Spinal cord (tissue), 10 donors: ENCODE results near the gene TSSK2. TPM values are rescaled to one million over a fixed set of nuclear protein-coding genes. Genes with fewer than 3 reads are reported as not detected.

Experiments
- DNase-seq, 6 donors: peaks; one replicate each; pipeline versions ENCODE4 v3.0.0 to v3.0.0-alpha.2; 2013 to 2015; ENCODE audit warnings: low spot score in 6 of 6, low read depth in 4 of 6
- H3K27ac ChIP-seq: one replicate; pipeline ENCODE4 v1.5.1; 2013; ENCODE audit warnings: low read depth, low read length, control low read depth
- H3K27me3 ChIP-seq: one replicate; pipeline ENCODE4 v1.6.1; 2013; ENCODE audit warnings: low read length; ENCODE audit not compliant: control insufficient read depth, insufficient read depth
- H3K36me3 ChIP-seq: one replicate; pipeline ENCODE4 v1.6.1; 2013; ENCODE audit warnings: low read length; ENCODE audit not compliant: control insufficient read depth, insufficient read depth
- H3K4me1 ChIP-seq: one replicate; pipeline ENCODE4 v1.6.1; 2013; ENCODE audit warnings: low read length; ENCODE audit not compliant: control insufficient read depth, insufficient read depth
- H3K4me3 ChIP-seq: one replicate; pipeline ENCODE4 v1.5.1; 2013; ENCODE audit warnings: low read depth, low read length, control low read depth
- H3K9me3 ChIP-seq: one replicate; pipeline ENCODE4 v1.6.1; 2013; ENCODE audit warnings: low read length; ENCODE audit not compliant: control insufficient read depth, insufficient read depth
- WGBS: methylation state at CpG from one replicate; pipeline ENCODE4 v1.1.5; 2013; ENCODE audit warnings: missing lambda C conversion rate; ENCODE audit not compliant: insufficient coverage; 5-methylcytosine and 5-hydroxymethylcytosine counted together
- polyA plus RNA-seq, 2 donors: library from polyadenylated mRNA; unstranded; fragments of 120-200 nt; gene quantifications; one replicate each; pipeline ENCODE4 v1.2.1, GENCODE V29; 2013; ENCODE audit not compliant: insufficient read length in 2 of 2
- total RNA-seq, 2 donors: library from RNA; depleted of rRNA in 1 of 2; stranded (reverse); fragments of 120-200 nt in 1 of 2; fragments of >200 nt in 1 of 2; gene quantifications; one replicate each; pipeline versions ENCODE4 v1.2.3 to v1.2.4, GENCODE V29; 2013 to 2014
- donor health status: healthy.

TSSK2 gene
- total and polyA plus RNA-seq, 4 donors = not detected

- no peaks in the 10 kb centered on the region for H3K9me3 ChIP-seq
- H3K4me1 ChIP-seq = peaks cover 33% of the 10 kb centered on the region
Measured at GRCh38 chr22:19111584-19111983, 19.5 kb upstream of the TSSK2 start.

DNA sequence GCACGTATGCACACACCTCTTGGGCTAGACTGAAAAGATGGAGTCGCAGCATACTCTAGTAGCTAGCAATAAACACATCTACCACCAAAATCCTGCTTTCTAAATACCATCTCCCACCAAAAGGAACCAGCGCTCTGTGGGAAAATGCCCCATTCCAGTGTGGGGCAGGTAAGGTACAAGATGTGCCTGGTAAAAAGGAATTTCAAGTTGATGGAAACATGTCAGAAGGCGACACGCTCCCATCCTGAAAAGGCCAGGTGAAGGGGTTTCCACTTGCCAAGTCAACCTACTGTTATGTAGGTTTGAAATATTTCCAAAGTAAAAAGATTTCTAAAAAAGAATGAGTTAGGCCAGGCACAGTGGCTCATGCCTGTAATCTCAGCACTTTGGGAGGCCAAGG, 17.7 kb upstream of the TSSK2 start:
- 90% methylated on average over 4 of the region's 5 CpGs for WGBS
- peaks cover 32% of the 10 kb centered on the region for H3K4me1 ChIP-seq
- no peak for DNase-seq
- H3K36me3 ChIP-seq = peaks cover 10% of the 10 kb centered on the region
- H3K4me3 ChIP-seq = no peak overlapping the region
- H3K27ac ChIP-seq = no peak overlapping the region
- H3K27me3 ChIP-seq = no peaks in the 10 kb centered on the region
- H3K9me3 ChIP-seq = no peaks in the 10 kb centered on the region

More at GRCh38 chr22:19111584-19111983, 19.5 kb upstream of the TSSK2 start:
- no CpG with 5 or more reads among the region's 3 CpGs for WGBS
- Histone ChIP-seq H3K4me3 (no peak overlapping the region), H3K27me3 (no peaks in the 10 kb centered on the region), H3K36me3 (peaks cover 7% of the 10 kb centered on the region), H3K27ac (no peak overlapping the region)
- DNase-seq = no peak

DNA sequence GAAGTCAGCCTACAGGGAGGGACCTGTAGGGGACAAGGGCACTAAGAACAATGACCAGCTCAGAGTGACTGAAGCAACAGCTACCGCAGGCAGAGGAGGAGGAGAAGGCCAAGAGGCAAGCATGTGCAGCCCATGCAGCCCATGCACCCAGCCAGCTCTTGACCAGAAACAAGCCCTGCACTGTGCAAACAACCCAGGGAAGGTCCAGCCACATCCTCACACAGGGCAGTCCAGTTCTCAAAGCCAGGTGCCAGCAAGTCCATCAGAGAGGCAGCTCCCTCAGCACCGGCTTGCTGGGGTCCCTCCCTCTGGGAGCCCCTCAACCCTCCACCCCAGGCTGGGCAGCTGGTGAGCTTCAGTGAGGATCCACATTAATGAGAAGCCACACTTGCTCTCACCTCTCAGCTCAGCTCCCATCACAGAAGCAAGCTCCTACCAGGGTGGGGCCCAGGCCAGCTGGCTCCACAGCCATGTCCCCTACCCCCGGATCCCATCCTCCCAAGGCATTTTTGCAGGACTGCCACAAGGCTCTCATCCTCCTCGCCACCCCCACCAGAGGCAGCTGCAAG, 16.0 kb upstream of the TSSK2 start:
- Histone ChIP-seq H3K27me3 (no peaks in the 10 kb centered on the region), H3K4me1 (peaks cover 46% of the 10 kb centered on the region), H3K27ac (no peak overlapping the region), H3K4me3 (no peak overlapping the region), H3K36me3 (peaks cover 17% of the 10 kb centered on the region), H3K9me3 (no peaks in the 10 kb centered on the region)
- WGBS = 55% methylated on average over 3 of the region's 4 CpGs
- DNase-seq = peak in 2 of 6 donors; percentile 22 to 44

DNA sequence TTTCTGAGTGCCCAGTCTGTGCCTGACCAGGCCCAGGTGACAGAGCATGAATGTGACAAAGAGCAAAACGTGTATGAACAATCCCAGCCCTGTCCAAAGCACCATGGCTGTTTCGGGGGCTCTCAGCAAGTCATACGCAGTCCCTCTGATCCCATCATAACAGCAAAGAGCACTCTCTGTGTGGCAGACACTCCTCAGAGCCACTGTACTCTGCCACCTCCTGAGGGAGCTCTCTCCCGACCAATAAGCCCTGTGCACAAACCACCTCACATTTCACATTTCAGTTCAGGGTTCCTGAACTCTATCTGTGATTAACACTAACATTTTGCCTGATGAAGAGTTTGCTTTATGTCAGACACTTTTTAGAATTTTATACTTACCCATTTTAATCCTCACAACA, 15.5 kb upstream of the TSSK2 start:
- DNase-seq = no peak
- Histone ChIP-seq H3K9me3 (no peaks in the 10 kb centered on the region), H3K4me1 (peaks cover 52% of the 10 kb centered on the region), H3K27ac (no peak overlapping the region), H3K4me3 (no peak overlapping the region), H3K36me3 (peaks cover 21% of the 10 kb centered on the region), H3K27me3 (no peaks in the 10 kb centered on the region)
- WGBS = 53% methylated on average over 3 of the region's 4 CpGs

DNA sequence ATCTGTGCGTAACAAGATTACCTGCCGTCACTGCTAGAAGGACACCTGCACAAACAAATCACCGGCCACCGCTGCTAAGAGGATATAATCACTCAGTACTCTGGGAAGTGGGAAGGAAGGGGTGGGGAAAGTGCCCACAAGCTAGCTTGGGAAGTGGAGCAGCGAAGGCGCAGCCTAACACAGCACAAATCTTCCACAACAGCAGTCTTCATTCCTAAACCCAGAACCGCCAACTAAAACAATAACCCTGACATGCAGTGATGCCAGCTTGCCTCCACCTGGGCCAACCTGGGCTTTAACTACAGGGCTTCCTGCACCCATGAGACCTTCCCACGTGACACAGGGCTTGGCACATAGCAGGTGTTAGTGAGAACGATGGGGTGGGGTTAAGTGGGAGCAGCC, 14.0 kb upstream of the TSSK2 start:
- Histone ChIP-seq H3K9me3 (no peaks in the 10 kb centered on the region), H3K4me3 (no peak overlapping the region), H3K4me1 (peaks cover 56% of the 10 kb centered on the region), H3K36me3 (peaks cover 21% of the 10 kb centered on the region), H3K27ac (no peak overlapping the region), H3K27me3 (no peaks in the 10 kb centered on the region)
- WGBS = no CpG with 5 or more reads among the region's 9 CpGs
- DNase-seq = no peak

DNA sequence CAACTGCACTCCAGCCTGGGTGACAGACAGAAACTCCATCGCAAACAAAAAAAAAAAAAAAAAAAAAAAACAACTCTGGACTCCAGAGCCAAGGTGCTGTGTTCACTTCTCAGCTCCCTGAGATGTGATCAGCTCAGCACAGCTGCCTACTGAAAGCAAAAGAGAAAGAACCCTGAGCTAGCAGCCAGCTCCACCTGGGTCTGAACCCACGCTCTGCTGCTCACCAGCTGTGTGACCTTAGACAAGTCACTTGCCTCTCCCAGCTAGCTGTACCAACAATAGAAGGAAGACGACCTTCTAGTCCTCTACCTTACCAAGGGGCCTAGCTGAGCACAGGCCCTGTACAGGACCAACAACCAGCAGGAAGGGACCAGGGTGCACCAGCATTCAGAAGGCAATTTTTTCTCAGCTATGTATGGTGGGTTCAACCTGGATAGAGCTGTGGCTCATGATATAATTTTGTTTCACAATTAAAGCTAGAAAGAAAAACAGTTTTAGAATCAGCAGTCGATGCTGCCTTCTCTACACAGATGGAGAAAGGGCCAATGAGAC, 12.7 kb upstream of the TSSK2 start:
- no peak overlapping the region for H3K4me3 ChIP-seq
- DNase-seq = no peak
- WGBS = 90% methylated on average over 2 of the region's 4 CpGs
- H3K36me3 ChIP-seq = peaks cover 21% of the 10 kb centered on the region
- H3K27me3 ChIP-seq = no peaks in the 10 kb centered on the region
- no peak overlapping the region for H3K27ac ChIP-seq
- H3K4me1 ChIP-seq = peaks cover 63% of the 10 kb centered on the region
- H3K9me3 ChIP-seq = no peaks in the 10 kb centered on the region

- no peaks in the 10 kb centered on the region for H3K27me3 ChIP-seq
- peaks cover 19% of the 10 kb centered on the region for H3K36me3 ChIP-seq
- 82% methylated on average over 5 of the region's 8 CpGs for WGBS
- no peak overlapping the region for H3K27ac ChIP-seq
- H3K4me1 ChIP-seq = peaks cover 54% of the 10 kb centered on the region
- no peaks in the 10 kb centered on the region for H3K9me3 ChIP-seq
- no peak for DNase-seq
- no peak overlapping the region for H3K4me3 ChIP-seq
Measured at GRCh38 chr22:19119949-19120348, 11.2 kb upstream of the TSSK2 start.

GRCh38 chr22:19120829-19121630, 10.1 kb upstream of the TSSK2 start:
- H3K27ac ChIP-seq = no peak overlapping the region
- 7% methylated on average over 15 of the region's 23 CpGs for WGBS
- H3K36me3 ChIP-seq = peaks cover 14% of the 10 kb centered on the region
- no peaks in the 10 kb centered on the region for H3K27me3 ChIP-seq
- DNase-seq = no peak
- H3K9me3 ChIP-seq = no peaks in the 10 kb centered on the region
- H3K4me3 ChIP-seq = peak overlapping the region; percentile 80
- H3K4me1 ChIP-seq = peaks cover 48% of the 10 kb centered on the region

DNA sequence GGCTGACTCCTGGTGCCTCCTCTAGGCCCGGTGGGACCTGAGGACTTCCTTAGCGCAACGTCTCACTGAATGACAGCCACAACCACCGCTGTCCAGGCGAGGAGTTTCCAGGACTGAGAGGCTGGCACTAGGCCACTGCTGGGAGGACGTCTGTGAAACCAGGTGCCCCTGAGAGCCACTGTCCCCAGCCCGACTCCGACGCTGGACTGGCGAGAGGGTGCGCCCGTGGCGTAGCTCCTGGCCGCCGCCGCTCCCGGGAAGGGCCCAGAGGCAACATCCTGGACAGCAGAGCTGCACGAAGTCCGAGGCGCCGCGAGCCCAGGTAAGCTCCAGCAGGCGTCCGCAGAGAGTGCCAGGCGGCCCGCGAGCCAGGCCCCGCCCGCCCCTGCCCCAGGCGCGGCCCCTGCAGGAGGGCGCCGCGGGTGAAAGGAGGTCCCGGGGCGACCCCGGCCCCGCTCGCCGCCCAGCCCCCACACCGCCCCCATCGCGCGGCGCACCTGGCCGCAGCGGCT, 9.4 kb upstream of the TSSK2 start:
- 0% methylated on average over 47 of the region's 47 CpGs for WGBS
- Histone ChIP-seq H3K27me3 (no peaks in the 10 kb centered on the region), H3K9me3 (no peaks in the 10 kb centered on the region), H3K4me1 (peaks cover 42% of the 10 kb centered on the region), H3K4me3 (peak overlapping the region; percentile 80), H3K27ac (peak overlapping the region; percentile 89), H3K36me3 (peaks cover 14% of the 10 kb centered on the region)
- DNase-seq = peak in 2 of 6 donors; percentile 60 to 63
